Mucosa of rectum (tissue), 2 donors: ENCODE data around the gene PILRB.
"Not testable (repeated sequence)": the region's sequence is repeated elsewhere in the genome, so short reads cannot be mapped to it uniquely, and the experiment has no call there.

ENCODE experiments used
- H3K27ac ChIP-seq, 2 donors: one replicate each; pipeline ENCODE4 v1.7.0; 2013; ENCODE audit warnings: inconsistent platforms in 2 of 2, low read depth in 2 of 2, low read length in 2 of 2
- H3K27me3 ChIP-seq, 2 donors: one replicate each; pipeline ENCODE4 v1.7.0; 2013; ENCODE audit warnings: low read length in 2 of 2; ENCODE audit not compliant: control insufficient read depth in 2 of 2, insufficient read depth in 2 of 2
- H3K36me3 ChIP-seq, 2 donors: one replicate each; pipeline ENCODE4 v1.7.0; 2013; ENCODE audit warnings: low read length in 2 of 2; ENCODE audit not compliant: control insufficient read depth in 2 of 2, insufficient read depth in 2 of 2
- H3K4me1 ChIP-seq, 2 donors: one replicate each; pipeline ENCODE4 v1.7.0; 2013; ENCODE audit warnings: low read length in 2 of 2, mild to moderate bottlenecking in 1 of 2; ENCODE audit not compliant: control insufficient read depth in 2 of 2, insufficient read depth in 2 of 2
- H3K4me3 ChIP-seq, 2 donors: one replicate each; pipeline ENCODE4 v1.7.0; 2013; ENCODE audit warnings: low read length in 2 of 2
- H3K9ac ChIP-seq, 2 donors: one replicate each; pipeline ENCODE4 v1.7.0; 2013; ENCODE audit warnings: low read length in 2 of 2, low read depth in 1 of 2, mild to moderate bottlenecking in 1 of 2
- H3K9me3 ChIP-seq, 2 donors: one replicate each; pipeline ENCODE4 v1.7.0; 2013; ENCODE audit warnings: low read length in 2 of 2; ENCODE audit not compliant: control insufficient read depth in 2 of 2
- donor health status: healthy.
- donor health status: Normal muscosa, but diverticular disease.

The PILRB gene

GRCh38 chr7:100367676-100368613 lies 10.0 kb downstream of the PILRB start:
- Histone ChIP-seq H3K27ac (peak overlapping the region; percentile 71 to 72), H3K9me3 (no peaks in the 10 kb centered on the region)

GRCh38 chr7:100369105-100369504 lies 11.2 kb downstream of the PILRB start:
- H3K36me3 ChIP-seq: peaks cover 4 to 9% of the 10 kb centered on the region in 2 donors
- H3K9ac ChIP-seq: peak overlapping the region in 1 of 2 donors; percentile 24
- no peaks in the 10 kb centered on the region for H3K27me3 ChIP-seq
- peaks cover 8 to 11% of the 10 kb centered on the region in 2 donors for H3K4me1 ChIP-seq
- H3K4me3 ChIP-seq: no peak overlapping the region
- peak overlapping the region; percentile 71 to 72 for H3K27ac ChIP-seq
- no peaks in the 10 kb centered on the region for H3K9me3 ChIP-seq

More at GRCh38 chr7:100367676-100368613, 10.0 kb downstream of the PILRB start:
- H3K27me3 ChIP-seq: no peaks in the 10 kb centered on the region
- H3K4me1 ChIP-seq: peaks cover 8 to 11% of the 10 kb centered on the region in 2 donors
- H3K9ac ChIP-seq: no peak overlapping the region
- peaks cover 8 to 13% of the 10 kb centered on the region in 2 donors for H3K36me3 ChIP-seq
- H3K4me3 ChIP-seq: no peak overlapping the region

GRCh38 chr7:100370303-100370702 lies 12.4 kb downstream of the PILRB start:
- H3K9me3 ChIP-seq: no peaks in the 10 kb centered on the region
- H3K27ac ChIP-seq: no peak overlapping the region
- H3K27me3 ChIP-seq: no peaks in the 10 kb centered on the region
- H3K9ac ChIP-seq: no peak overlapping the region
- no peak overlapping the region for H3K4me3 ChIP-seq
- peaks cover 2 to 9% of the 10 kb centered on the region in 2 donors for H3K36me3 ChIP-seq
- H3K4me1 ChIP-seq: peaks cover 8 to 11% of the 10 kb centered on the region in 2 donors

- Histone ChIP-seq H3K27me3 (no peaks in the 10 kb centered on the region), H3K9ac (no peak overlapping the region), H3K9me3 (no peaks in the 10 kb centered on the region), H3K4me3 (no peak overlapping the region), H3K36me3 (peaks cover 2 to 9% of the 10 kb centered on the region in 2 donors), H3K4me1 (peaks cover 8 to 11% of the 10 kb centered on the region in 2 donors), H3K27ac (no peak overlapping the region)
These were observed 12.8 kb downstream of the PILRB start for GRCh38 chr7:100370746-100371145.

- Histone ChIP-seq H3K27ac (no peak overlapping the region), H3K9me3 (no peaks in the 10 kb centered on the region), H3K27me3 (no peaks in the 10 kb centered on the region), H3K36me3 (peaks cover 2 to 9% of the 10 kb centered on the region in 2 donors), H3K9ac (no peak overlapping the region), H3K4me1 (peaks cover 3 to 5% of the 10 kb centered on the region in 2 donors), H3K4me3 (no peak overlapping the region)
These were observed 13.7 kb downstream of the PILRB start for GRCh38 chr7:100371561-100372171.

- Histone ChIP-seq H3K4me3 (no peak overlapping the region), H3K9ac (no peak overlapping the region), H3K27ac (peak overlapping the region in 1 of 2 donors; percentile 56)
These were observed 14.3 kb downstream of the PILRB start for GRCh38 chr7:100372256-100372655.

GRCh38 chr7:100372694-100373093 lies 14.8 kb downstream of the PILRB start:
- Histone ChIP-seq H3K27ac (peak overlapping the region in 1 of 2 donors; percentile 56), H3K4me3 (no peak overlapping the region), H3K27me3 (no peaks in the 10 kb centered on the region), H3K36me3 (peaks cover 2% of the 10 kb centered on the region in 2 donors), H3K4me1 (peaks cover 0 to 3% of the 10 kb centered on the region in 2 donors), H3K9me3 (no peaks in the 10 kb centered on the region), H3K9ac (no peak overlapping the region)

More at GRCh38 chr7:100372256-100372655, 14.3 kb downstream of the PILRB start:
- peaks cover 0 to 5% of the 10 kb centered on the region in 2 donors for H3K4me1 ChIP-seq
- no peaks in the 10 kb centered on the region for H3K9me3 ChIP-seq
- H3K36me3 ChIP-seq: peaks cover 2 to 3% of the 10 kb centered on the region in 2 donors
- H3K27me3 ChIP-seq: no peaks in the 10 kb centered on the region

- no peaks in the 10 kb centered on the region for H3K27me3 ChIP-seq
- peak within 1 kb of the TSS; percentile 10 to 47 for H3K9ac ChIP-seq
- H3K36me3 ChIP-seq: peaks cover 0 to 2% of the 10 kb centered on the region in 2 donors
- H3K4me3 ChIP-seq: no peak within 1 kb of the TSS
- H3K9me3 ChIP-seq: no peaks in the 10 kb centered on the region
- H3K27ac ChIP-seq: peak within 1 kb of the TSS; percentile 42 to 56
- peaks cover 0 to under 1% of the 10 kb centered on the region in 2 donors for H3K4me1 ChIP-seq
These were observed 15.4 kb downstream of the PILRB start, which contains the start of gene PILRA for GRCh38 chr7:100373261-100373831. Gene PILRA, plus strand, starts transcription at chr7:100373487. Its CDS starts 170 bp downstream, at chr7:100373657.

GRCh38 chr7:100373870-100374598 lies 16.1 kb downstream of the PILRB start:
- Histone ChIP-seq H3K9ac (peak overlapping the region in 1 of 2 donors; percentile 47), H3K27ac (peak overlapping the region; percentile 16 to 42)
- not testable (repeated sequence) for H3K9me3 ChIP-seq, H3K4me1 ChIP-seq, H3K36me3 ChIP-seq, H3K4me3 ChIP-seq, H3K27me3 ChIP-seq
